ENCODE results near the gene MRPS18A. TPM values are rescaled to one million over a fixed set of nuclear protein-coding genes. Genes with fewer than 3 reads are reported as not detected.
"Not testable (repeated sequence)": the region's sequence is repeated elsewhere in the genome, so short reads cannot be mapped to it uniquely, and the experiment has no call there.

Gene MRPS18A
- total and polyA plus RNA-seq, 12 donors, result 24.8 to 119 (median 52.0) TPM

DNA sequence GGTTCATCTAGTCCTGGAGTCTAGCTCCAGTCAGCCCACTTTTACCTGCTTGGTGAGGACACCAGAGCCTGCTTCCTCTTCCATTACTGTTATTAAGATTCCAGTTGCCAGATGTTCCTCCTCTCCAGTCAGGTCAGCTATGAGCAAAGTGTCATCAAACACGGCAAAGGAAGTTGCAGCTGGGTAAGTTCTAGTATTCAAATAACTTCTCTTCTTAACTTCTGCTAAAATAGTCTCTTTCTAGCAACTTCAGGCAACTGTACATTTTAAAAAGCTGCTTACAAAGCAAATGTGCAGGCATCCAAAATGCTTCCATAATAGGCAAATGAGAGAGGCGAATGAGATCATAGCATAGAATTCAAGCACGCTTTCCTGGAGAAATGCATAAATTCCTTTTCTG is 18.4 kb upstream of the MRPS18A start:
- H3K27ac ChIP-seq, result peak overlapping the region in 1 of 5 donors; percentile 48
- DNase-seq, result no peak
- H3K4me1 ChIP-seq (replicated peaks in 1 of 2), result peaks cover 21 to 30% of the 10 kb centered on the region in 2 donors
- 52 to 60% (median 57%) methylated on average over 3 of the region's 3 CpGs for WGBS, 4 donors
- intact Hi-C loops (cut with DNase I), result no loop called here
- no peak for TF ChIP-seq CTCF (IDR thresholded peaks at IDR 0.05)
- no peak for TF ChIP-seq POLR2A (IDR thresholded peaks at IDR 0.05)
- no peaks in the 10 kb centered on the region for H3K9me3 ChIP-seq (replicated peaks in 1 of 3)
- no peaks in the 10 kb centered on the region for H3K27me3 ChIP-seq
- no peak overlapping the region for H3K4me3 ChIP-seq
- no peaks in the 10 kb centered on the region for H3K36me3 ChIP-seq (replicated peaks in 1 of 2)

GRCh38 chr6:43703512-43704429 is 16.2 kb upstream of the MRPS18A start:
- Histone ChIP-seq H3K4me3 (no peak overlapping the region), H3K4me1 (replicated peaks in 1 of 2) (peaks cover 15 to 32% of the 10 kb centered on the region in 2 donors), H3K27ac (peak overlapping the region in 2 of 5 donors; percentile 79 to 83), H3K27me3 (no peaks in the 10 kb centered on the region), H3K36me3 (replicated peaks in 1 of 2) (no peaks in the 10 kb centered on the region), H3K9me3 (replicated peaks in 1 of 3) (no peaks in the 10 kb centered on the region)
- DNase-seq, result no peak
- WGBS, 4 donors, result 78 to 87% (median 83%) methylated on average over 7 to 8 of the region's 8 CpGs
- intact Hi-C loops (cut with DNase I), result no loop called here
- TF ChIP-seq CTCF (IDR thresholded peaks at IDR 0.05) (no peak), POLR2A (IDR thresholded peaks at IDR 0.05) (no peak)

DNA sequence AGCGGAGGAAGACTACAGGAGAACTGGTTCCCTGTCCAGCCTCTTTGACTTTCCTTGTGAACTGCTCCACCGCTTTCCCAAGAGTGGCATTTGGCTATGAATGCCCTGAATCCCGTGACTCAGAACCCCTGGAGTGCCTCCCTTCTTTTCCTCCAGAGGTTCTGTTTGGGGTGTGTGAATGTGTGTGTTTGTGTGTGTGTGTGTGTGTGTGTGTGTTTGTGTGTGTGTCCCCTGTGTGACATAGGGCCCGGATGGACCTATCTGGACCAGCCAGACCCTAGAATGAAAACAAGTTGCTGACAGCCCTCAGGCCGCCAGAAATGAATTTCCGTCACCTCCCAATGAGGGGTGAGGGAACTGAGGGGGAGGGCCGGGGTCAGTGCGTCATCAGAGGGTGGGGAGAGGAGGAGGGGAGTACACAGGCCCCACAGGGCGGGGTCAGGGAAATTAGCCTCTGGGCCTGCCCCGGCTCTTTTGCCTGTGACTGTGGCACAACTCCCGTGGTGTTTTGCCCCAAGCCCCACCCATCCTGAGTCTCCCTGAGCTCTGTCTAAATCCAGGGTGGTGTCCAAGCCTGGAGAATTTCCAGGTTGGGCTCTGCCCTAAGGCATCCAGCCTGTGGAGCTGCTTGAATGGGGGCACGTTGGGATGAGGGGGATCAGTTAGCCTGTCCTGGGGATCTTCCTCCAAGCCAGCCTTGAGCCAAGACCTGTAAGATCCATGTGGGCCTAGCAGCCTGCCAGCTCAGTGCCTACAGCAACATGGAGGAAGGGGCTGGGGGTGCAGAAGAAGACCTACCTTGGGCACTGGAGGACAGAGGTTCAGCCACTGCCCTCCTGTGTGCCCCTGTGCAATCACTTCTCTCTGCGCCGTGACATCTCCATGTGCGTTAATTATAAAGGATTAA is 15.2 kb upstream of the MRPS18A start:
- peak; percentile 79 to 96 (median 95) for DNase-seq
- intact Hi-C loops (cut with DNase I), result no loop called here
- peaks cover 18 to 34% of the 10 kb centered on the region in 2 donors for H3K4me1 ChIP-seq (replicated peaks in 1 of 2)
- TF ChIP-seq CTCF (IDR thresholded peaks at IDR 0.05), result no peak
- TF ChIP-seq POLR2A (IDR thresholded peaks at IDR 0.05), result peak; percentile 25 to 26
- no peaks in the 10 kb centered on the region for H3K9me3 ChIP-seq (replicated peaks in 1 of 3)
- H3K27me3 ChIP-seq, result no peaks in the 10 kb centered on the region
- WGBS, 4 donors, result 30 to 45% (median 34%) methylated on average over 10 to 15 of the region's 15 CpGs
- no peaks in the 10 kb centered on the region for H3K36me3 ChIP-seq (replicated peaks in 1 of 2)
- peak overlapping the region; percentile 33 to 83 (median 64) for H3K27ac ChIP-seq
- H3K4me3 ChIP-seq, result no peak overlapping the region

GRCh38 chr6:43702171-43702533 is 14.6 kb upstream of the MRPS18A start:
- WGBS, 4 donors, result 31 to 42% (median 38%) methylated on average over 2 of the region's 2 CpGs
- peak overlapping the region; percentile 33 to 83 (median 64) for H3K27ac ChIP-seq
- peaks cover 18 to 34% of the 10 kb centered on the region in 2 donors for H3K4me1 ChIP-seq (replicated peaks in 1 of 2)

DNA sequence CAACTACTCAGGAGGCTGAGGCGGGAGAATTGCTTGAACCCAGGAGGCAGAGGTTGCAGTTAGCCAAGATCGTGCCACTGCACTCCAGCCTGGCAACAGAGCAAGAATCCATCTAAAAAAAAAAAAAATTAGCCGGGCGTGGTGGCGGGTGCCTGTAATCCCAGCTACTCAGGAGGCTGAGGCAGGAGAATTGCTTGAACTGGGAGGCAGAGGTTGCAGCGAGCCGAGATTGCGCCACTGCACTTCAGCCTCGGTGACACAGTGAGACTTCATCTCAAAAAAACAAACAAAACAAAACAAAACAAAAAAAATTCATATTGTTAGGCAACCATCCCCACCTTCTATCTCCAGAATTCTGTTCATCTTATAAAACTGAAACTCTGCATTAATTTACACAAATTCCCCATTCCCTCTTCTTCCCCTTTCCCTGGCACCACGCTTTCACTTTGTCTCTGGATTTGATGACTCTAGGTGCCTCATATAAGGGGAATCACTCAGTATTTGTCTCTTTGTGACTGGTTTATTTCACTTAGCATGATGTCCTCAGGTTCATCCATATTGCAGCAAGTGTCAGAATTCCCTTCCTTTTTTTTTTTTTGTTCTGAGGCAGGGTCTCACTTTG is 13.5 kb upstream of the MRPS18A start:
- H3K27me3 ChIP-seq; H3K9me3 ChIP-seq (replicated peaks in 1 of 3); H3K4me3 ChIP-seq; H3K36me3 ChIP-seq (replicated peaks in 1 of 2); DNase-seq; H3K27ac ChIP-seq; intact Hi-C loops (cut with DNase I): not testable (repeated sequence)
- peaks cover 18 to 28% of the 10 kb centered on the region in 2 donors for H3K4me1 ChIP-seq (replicated peaks in 1 of 2)
- 84 to 95% (median 90%) methylated on average over 10 of the region's 10 CpGs for WGBS, 4 donors

More at GRCh38 chr6:43702171-43702533, 14.6 kb upstream of the MRPS18A start:
- no peak for TF ChIP-seq CTCF (IDR thresholded peaks at IDR 0.05)
- TF ChIP-seq POLR2A (IDR thresholded peaks at IDR 0.05), result no peak
- intact Hi-C loops (cut with DNase I), result no loop called here
- no peaks in the 10 kb centered on the region for H3K27me3 ChIP-seq
- no peak overlapping the region for H3K4me3 ChIP-seq
- no peaks in the 10 kb centered on the region for H3K9me3 ChIP-seq (replicated peaks in 1 of 3)
- no peak for DNase-seq
- H3K36me3 ChIP-seq (replicated peaks in 1 of 2), result no peaks in the 10 kb centered on the region
